Gastrocnemius medialis (tissue), 4 donors: ENCODE data around the gene NUP43.

Experiments
- POLR2A ChIP-seq, 2 donors: fragments of 450-650 bp; IDR thresholded peaks; one replicate each; pipeline ENCODE4 v1.6.1; 2017; ENCODE audit warnings: antibody characterized with exemption in 2 of 2, mild to moderate bottlenecking in 2 of 2, moderate library complexity in 2 of 2
- TF ChIP-seq, protein P1 (sequence below), 5 experiments: fragments of 450-650 bp in 3 of 5; fragments of 200-600 bp in 2 of 5; sonication (generic) in 2 of 5; IDR thresholded peaks in 4 of 5; conservative IDR thresholded peaks in 1 of 5; 1 replicate in 4 of 5; 2 replicates in 1 of 5; pipeline ENCODE4 v1.5.1; 2016 to 2019; ENCODE audit warnings: antibody characterized with exemption in 5 of 5, mild to moderate bottlenecking in 3 of 5, moderate library complexity in 3 of 5

DNA sequence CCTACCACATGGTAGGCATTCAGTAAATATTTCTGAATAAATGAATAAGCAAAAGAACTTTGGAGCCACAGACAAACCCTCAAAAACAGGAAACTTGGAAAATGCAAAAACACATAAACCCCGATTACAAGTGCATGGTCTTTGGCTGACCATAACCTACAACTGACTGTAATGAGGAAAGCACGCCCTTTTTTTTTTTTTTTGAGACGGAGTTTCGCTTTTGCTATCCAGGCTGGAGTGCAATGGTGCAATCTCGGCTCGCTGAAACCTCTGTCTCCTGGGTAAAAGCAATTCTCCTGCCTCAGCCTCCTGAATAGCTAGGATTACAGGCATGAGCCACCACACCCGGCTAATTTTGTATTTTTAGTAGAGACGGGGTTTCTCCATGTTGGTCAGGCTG lies 16.5 kb downstream of the NUP43 start:
- TF ChIP-seq, protein P1, sequence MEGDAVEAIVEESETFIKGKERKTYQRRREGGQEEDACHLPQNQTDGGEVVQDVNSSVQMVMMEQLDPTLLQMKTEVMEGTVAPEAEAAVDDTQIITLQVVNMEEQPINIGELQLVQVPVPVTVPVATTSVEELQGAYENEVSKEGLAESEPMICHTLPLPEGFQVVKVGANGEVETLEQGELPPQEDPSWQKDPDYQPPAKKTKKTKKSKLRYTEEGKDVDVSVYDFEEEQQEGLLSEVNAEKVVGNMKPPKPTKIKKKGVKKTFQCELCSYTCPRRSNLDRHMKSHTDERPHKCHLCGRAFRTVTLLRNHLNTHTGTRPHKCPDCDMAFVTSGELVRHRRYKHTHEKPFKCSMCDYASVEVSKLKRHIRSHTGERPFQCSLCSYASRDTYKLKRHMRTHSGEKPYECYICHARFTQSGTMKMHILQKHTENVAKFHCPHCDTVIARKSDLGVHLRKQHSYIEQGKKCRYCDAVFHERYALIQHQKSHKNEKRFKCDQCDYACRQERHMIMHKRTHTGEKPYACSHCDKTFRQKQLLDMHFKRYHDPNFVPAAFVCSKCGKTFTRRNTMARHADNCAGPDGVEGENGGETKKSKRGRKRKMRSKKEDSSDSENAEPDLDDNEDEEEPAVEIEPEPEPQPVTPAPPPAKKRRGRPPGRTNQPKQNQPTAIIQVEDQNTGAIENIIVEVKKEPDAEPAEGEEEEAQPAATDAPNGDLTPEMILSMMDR (IDR thresholded peaks at IDR 0.05 in 4 of 5, conservative IDR thresholded peaks at IDR 0.05 in 1 of 5): no peak
- TF ChIP-seq POLR2A (IDR thresholded peaks at IDR 0.05): no peak
